K562 (cell line): ENCODE data around the gene KAT6B. TPM values are rescaled to one million over a fixed set of nuclear protein-coding genes. Genes with fewer than 3 reads are reported as not detected.

ENCODE experiments used
- CREM ChIP-seq: IDR thresholded peaks from 2 replicates; pipeline ENCODE4 v1.6.1; 2014; ENCODE audit warnings: antibody characterized with exemption, low read depth
- NR2C2 ChIP-seq, 2 experiments: fragments of 200-800 bp in 1 of 2; sonication (Bioruptor generic) in 1 of 2; sonication (generic) in 1 of 2; formaldehyde crosslinking in 1 of 2; IDR thresholded peaks; 2 replicates each; pipeline versions ENCODE4 v1.6.1 to v1.8.0; 2016 to 2022; ENCODE audit warnings: mild to moderate bottlenecking in 1 of 2, missing compliant biosample characterization in 1 of 2, missing genetic modification characterization in 1 of 2, missing genetic modification reagents in 1 of 2
- RBM25 ChIP-seq: fragments of 200-400 bp; formaldehyde crosslinking; IDR thresholded peaks from 2 replicates; pipeline ENCODE4 v1.6.1; 2018; ENCODE audit warnings: low read length, low read depth, moderate library complexity; ENCODE audit not compliant: severe bottlenecking
- RERE ChIP-seq: sonication (generic); formaldehyde crosslinking; IDR thresholded peaks from 2 replicates; pipeline ENCODE4 v1.8.0; 2023; ENCODE audit warnings: missing genetic modification reagents, mild to moderate bottlenecking, borderline replicate concordance
- TRIM24 ChIP-seq, 2 experiments: fragments of 450-650 bp; IDR thresholded peaks; 2 replicates each; pipeline ENCODE4 v1.6.1; 2016
- polyA plus RNA-seq, 8 experiments: library from polyadenylated mRNA; depleted of rRNA in 4 of 8; stranded (reverse) in 5 of 8; unstranded in 3 of 8; fragments of >200 nt; fragmentation: Nextera tagmentation in 2 of 8; fragmentation: Illumina TruSeq in 1 of 8; extraction: Ambion mirVana in 2 of 8; extraction: Trizol in 1 of 8; gene quantifications; 2 replicates each; pipeline versions ENCODE4 v1.2.1 to v1.2.3, GENCODE V29; 2011 to 2014; ENCODE audit warnings: inconsistent platforms in 1 of 8, missing spikeins in 1 of 8
- total RNA-seq, 7 experiments: library from RNA; depleted of rRNA in 6 of 7; stranded (reverse); fragments of >200 nt in 6 of 7; fragmentation: Illumina TruSeq in 2 of 7; extraction: Trizol in 2 of 7; gene quantifications; 2 replicates each; pipeline versions ENCODE4 v1.2.1 to v1.2.3, GENCODE V29; 2011 to 2021; ENCODE audit warnings: low replicate concordance in 1 of 7

The KAT6B gene
- total and polyA plus RNA-seq, 9 of the 15 experiments (the other 6 are each of a cell fraction or from before 2014, with no cell fraction given), result 1.4 to 9.2 (median 6.8) TPM

- TF ChIP-seq RERE (CRISPR knock-in tag) (no peak), RBM25 (peak; percentile 67), TRIM24 (IDR thresholded peaks at IDR 0.05) (no peak), NR2C2 (CRISPR knock-in tag; IDR thresholded peaks at IDR 0.05) (no peak), NR2C2 (tag; IDR thresholded peaks at IDR 0.05) (no peak), CREM (no peak)
These were observed 151.8 kb downstream of the KAT6B start (continued) for GRCh38 chr10:74977913-74978847.
